ENCODE results near the gene CDHR1. TPM values are rescaled to one million over a fixed set of nuclear protein-coding genes. Genes with fewer than 3 reads are reported as not detected.

Gene CDHR1
- total RNA-seq, 1 donor from 2014 or later: 3.7 TPM

- Mint-ChIP-seq H3K9me3 (no peaks in the 10 kb centered on the region), H3K36me3 (ENCODE audit: low read depth) (no peaks in the 10 kb centered on the region), H3K27me3 (peaks cover 33% of the 10 kb centered on the region), H3K4me3 (no peak overlapping the region), H3K4me1 (peaks cover 7% of the 10 kb centered on the region), H3K27ac (no peak overlapping the region)
- DNase-seq (no peak), ATAC-seq (ENCODE audit: low read depth) (no peak)
- TF ChIP-seq CTCF (IDR thresholded peaks at IDR 0.05): no peak
- intact Hi-C loops (cut with micrococcal nuclease): no loop called here
- POLR2A ChIA-PET: no interaction called here
- CTCF ChIA-PET: interaction anchor here (3.6 kb wide), 1 partner anchor 50 kb away, joined by 15 read pairs; no protein-coding TSS in a partner anchor
These were observed 3.3 kb downstream of the CDHR1 start for GRCh38 chr10:84197643-84198042.

GRCh38 chr10:84198206-84198915 is 4.0 kb downstream of the CDHR1 start:
- Mint-ChIP-seq H3K9me3 (no peaks in the 10 kb centered on the region), H3K4me1 (peaks cover 7% of the 10 kb centered on the region), H3K27me3 (peaks cover 29% of the 10 kb centered on the region), H3K36me3 (ENCODE audit: low read depth) (no peaks in the 10 kb centered on the region), H3K27ac (no peak overlapping the region), H3K4me3 (no peak overlapping the region)
- ChIA-PET POLR2A (no interaction called here), CTCF (interaction anchor here (3.6 kb wide), 1 partner anchor 51 kb away, joined by 15 read pairs; no protein-coding TSS in a partner anchor)
- no peak for TF ChIP-seq CTCF (IDR thresholded peaks at IDR 0.05)
- ATAC-seq (ENCODE audit: low read depth) (no peak), DNase-seq (no peak)
- intact Hi-C loops (cut with micrococcal nuclease): no loop called here

GRCh38 chr10:84200537-84201243 is 6.4 kb downstream of the CDHR1 start:
- H3K4me1 Mint-ChIP-seq: peaks cover 2% of the 10 kb centered on the region
- no peak overlapping the region for H3K27ac Mint-ChIP-seq
- DNase-seq (no peak), ATAC-seq (ENCODE audit: low read depth) (no peak)
- intact Hi-C loops (cut with micrococcal nuclease): no loop called here
- ChIA-PET CTCF (interaction anchor here (3.8 kb wide), 1 partner anchor 52 kb away, joined by 36 read pairs; no protein-coding TSS in a partner anchor), POLR2A (no interaction called here)
- H3K9me3 Mint-ChIP-seq: no peaks in the 10 kb centered on the region
- peaks cover 24% of the 10 kb centered on the region for H3K27me3 Mint-ChIP-seq
- no peak for TF ChIP-seq CTCF (IDR thresholded peaks at IDR 0.05)
- no peak overlapping the region for H3K4me3 Mint-ChIP-seq
- no peaks in the 10 kb centered on the region for H3K36me3 Mint-ChIP-seq (ENCODE audit: low read depth)

GRCh38 chr10:84201244-84201606 is 6.9 kb downstream of the CDHR1 start:
- no peak for ATAC-seq (ENCODE audit: low read depth)
- no peak for TF ChIP-seq CTCF (IDR thresholded peaks at IDR 0.05)
- CTCF ChIA-PET: interaction anchor here (3.8 kb wide), 1 partner anchor 53 kb away, joined by 36 read pairs; no protein-coding TSS in a partner anchor
- intact Hi-C loops (cut with micrococcal nuclease): no loop called here
- H3K4me1 Mint-ChIP-seq: no peaks in the 10 kb centered on the region
- H3K27me3 Mint-ChIP-seq: peaks cover 20% of the 10 kb centered on the region
- H3K4me3 Mint-ChIP-seq: no peak overlapping the region
- no peaks in the 10 kb centered on the region for H3K36me3 Mint-ChIP-seq (ENCODE audit: low read depth)
- POLR2A ChIA-PET: no interaction called here
- H3K9me3 Mint-ChIP-seq: no peaks in the 10 kb centered on the region
- DNase-seq: no peak
- H3K27ac Mint-ChIP-seq: no peak overlapping the region

- H3K27ac Mint-ChIP-seq: no peak overlapping the region
- no peak overlapping the region for H3K4me3 Mint-ChIP-seq
- H3K36me3 Mint-ChIP-seq (ENCODE audit: low read depth): no peaks in the 10 kb centered on the region
- no peaks in the 10 kb centered on the region for H3K9me3 Mint-ChIP-seq
- no peak for TF ChIP-seq CTCF (IDR thresholded peaks at IDR 0.05)
- POLR2A ChIA-PET: no interaction called here
- H3K27me3 Mint-ChIP-seq: peaks cover 15% of the 10 kb centered on the region
- H3K4me1 Mint-ChIP-seq: no peaks in the 10 kb centered on the region
- no peak for DNase-seq
- no peak for ATAC-seq (ENCODE audit: low read depth)
- CTCF ChIA-PET: interaction anchor here (1.1 to 3.8 kb wide), 2 partner anchors 53 to 141 kb away, joined by 3 to 36 read pairs; no protein-coding TSS in a partner anchor
- intact Hi-C loops (cut with micrococcal nuclease): no loop called here
These were observed 7.3 kb downstream of the CDHR1 start for GRCh38 chr10:84201682-84202081.
